Fibroblast of lung (primary cell): Measurements from ENCODE around the gene HELLS.

Experiments used
- CTCF ChIP-seq, 2 donors: IDR thresholded peaks in 1 of 2; conservative IDR thresholded peaks in 1 of 2; 1 replicate in 1 of 2; 2 replicates in 1 of 2; pipeline ENCODE4 v1.5.1; 2011 to 2012; ENCODE audit warnings: low read length in 2 of 2, control low read depth in 1 of 2, inconsistent platforms in 1 of 2, low read depth in 1 of 2, mild to moderate bottlenecking in 1 of 2
- EZH2 ChIP-seq: IDR thresholded peaks from 2 replicates; pipeline ENCODE4 v1.5.1; 2012; ENCODE audit warnings: low read length, control low read depth, mild to moderate bottlenecking; ENCODE audit errors: missing control alignments

- TF ChIP-seq EZH2 (no peak), CTCF (conservative IDR thresholded peaks at IDR 0.05 in 1 of 2, IDR thresholded peaks at IDR 0.05 in 1 of 2; ENCODE audit: low read depth in 1 of 2, low read length in 2 of 2) (no peak)
Observed at GRCh38 chr10:94496010-94496409, 49.6 kb upstream of the HELLS start.
